Activated naive CD4-positive, alpha-beta T cell treated with anti-CD3 and anti-CD28 coated beads, Interleukin-2, amount 50 U/mL, for 16 hours (primary cell): ENCODE measurements around the gene CMBL.
"Not testable (repeated sequence)": the region's sequence is repeated elsewhere in the genome, so short reads cannot be mapped to it uniquely, and the experiment has no call there.

Source experiments
- DNase-seq: peaks from one replicate; pipeline ENCODE4 v3.0.0-alpha.2; 2020

CMBL gene

DNA sequence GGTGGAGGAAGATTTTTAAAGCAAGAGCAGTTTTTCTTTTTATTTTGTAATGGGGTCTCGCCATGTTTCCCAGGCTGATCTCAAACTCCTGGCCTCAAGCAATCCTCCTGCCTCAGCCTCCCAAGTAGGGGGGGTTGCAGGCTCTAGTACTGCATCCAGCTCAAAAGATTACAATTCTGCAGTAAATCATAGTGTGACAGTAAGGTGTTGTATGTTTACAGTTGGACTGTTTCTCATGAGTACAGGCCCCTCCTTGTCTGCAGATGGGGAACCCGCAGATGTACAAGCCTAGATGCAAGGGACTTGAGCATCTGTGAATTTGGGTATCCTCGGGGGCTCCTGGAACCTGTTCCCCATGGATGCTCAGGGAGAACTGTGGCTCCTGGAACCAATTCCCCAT lies 54.3 kb downstream of the CMBL start:
- no peak for DNase-seq

DNA sequence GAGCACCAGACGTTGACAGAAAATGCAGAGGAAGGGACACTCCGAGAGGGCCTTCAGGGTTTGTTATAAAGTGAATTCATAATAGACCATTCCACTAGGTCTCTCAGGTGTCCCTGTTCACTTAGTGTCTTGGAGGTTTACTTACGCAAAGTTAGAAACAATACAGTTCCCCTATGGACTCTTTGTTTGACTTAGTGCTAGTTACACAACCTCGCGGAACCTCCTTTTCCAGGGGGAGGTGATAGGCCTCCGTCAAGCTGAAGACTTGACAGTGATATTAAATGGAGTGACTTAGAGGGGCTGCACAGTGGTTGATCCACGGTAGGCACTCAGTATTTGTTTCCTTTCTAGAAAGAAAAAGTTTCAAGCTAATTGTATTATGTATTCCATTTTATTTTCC lies 56.3 kb downstream of the CMBL start:
- no peak for DNase-seq

GRCh38 chr5:10250806-10251276 lies 56.9 kb downstream of the CMBL start:
- DNase-seq = peak; percentile 17

- DNase-seq = peak; percentile 86
These were observed 57.5 kb downstream of the CMBL start, which contains the start of gene CCT5 for GRCh38 chr5:10249948-10250805. Gene CCT5, plus strand, starts transcription at chr5:10250280. Its CDS starts 61 bp downstream, at chr5:10250341.

- DNase-seq = no peak
These were observed 59.1 kb downstream of the CMBL start for GRCh38 chr5:10248378-10249260.

- DNase-seq = not testable (repeated sequence)
These were observed 60.5 kb downstream of the CMBL start for GRCh38 chr5:10247217-10247616.

DNA sequence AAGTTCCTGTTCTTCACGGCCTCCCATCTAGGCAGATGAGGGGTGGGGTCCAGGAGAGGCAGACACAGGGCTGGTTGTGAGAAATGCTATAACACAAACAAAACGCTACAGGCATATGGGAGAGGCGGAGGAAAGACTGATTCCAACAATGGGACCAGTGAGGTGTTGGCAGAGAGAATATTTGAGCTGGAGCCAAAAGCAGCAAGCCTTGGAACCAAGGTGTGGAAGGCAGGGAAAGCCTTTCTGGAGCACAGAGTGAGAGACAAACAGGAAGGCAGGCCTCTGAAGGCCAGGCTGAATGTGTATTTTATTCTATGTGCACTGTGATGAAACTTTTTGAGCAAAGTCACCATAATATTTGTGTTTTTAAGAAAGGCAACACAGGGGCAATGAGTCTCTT lies 60.9 kb downstream of the CMBL start:
- DNase-seq = no peak

GRCh38 chr5:10244342-10244944 lies 63.3 kb downstream of the CMBL start:
- no peak for DNase-seq

GRCh38 chr5:10243660-10244240 lies 64.0 kb downstream of the CMBL start:
- no peak for DNase-seq

GRCh38 chr5:10235350-10235749 lies 72.4 kb downstream of the CMBL start:
- DNase-seq = no peak

- DNase-seq = no peak
These were observed 74.2 kb downstream of the CMBL start for GRCh38 chr5:10233505-10233904.

GRCh38 chr5:10233011-10233410 lies 74.7 kb downstream of the CMBL start:
- DNase-seq = no peak

- DNase-seq = no peak
These were observed 75.3 kb downstream of the CMBL start for GRCh38 chr5:10232386-10232785.

- DNase-seq = no peak
These were observed 78.2 kb downstream of the CMBL start for GRCh38 chr5:10229306-10230048.

DNA sequence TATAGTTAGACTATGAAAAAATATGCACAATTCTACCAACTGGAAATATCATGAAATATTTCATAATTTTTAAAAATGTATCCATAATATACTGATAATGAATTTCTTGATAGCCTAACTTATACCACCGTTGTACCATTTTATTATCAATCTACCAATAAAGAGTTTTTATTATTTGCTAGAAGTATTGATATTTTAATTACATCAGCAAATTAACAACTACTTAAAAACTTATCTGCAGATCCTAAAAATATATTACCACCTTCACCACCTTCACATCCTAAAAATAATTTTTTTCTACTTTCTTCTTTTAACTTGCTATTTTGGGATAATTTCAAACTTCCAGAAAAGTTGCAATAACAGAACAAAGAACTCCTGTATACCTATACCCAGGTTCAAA lies 79.4 kb downstream of the CMBL start:
- DNase-seq = no peak
